Testis (tissue), 2 donors: ENCODE results near the gene CDH10.
A peak's percentile ranks its signal among the peaks of the same experiment; 100 is the strongest.

ENCODE experiments used
- CTCF ChIP-seq, 3 experiments: fragments of 450-650 bp in 2 of 3; fragments of 200-600 bp in 1 of 3; sonication (generic) in 1 of 3; IDR thresholded peaks; one replicate each; pipeline ENCODE4 v1.5.1; 2016 to 2019; ENCODE audit warnings: antibody characterized with exemption in 3 of 3, mild to moderate bottlenecking in 2 of 3, moderate library complexity in 1 of 3
- POLR2A ChIP-seq: fragments of 450-650 bp; IDR thresholded peaks from one replicate; pipeline ENCODE4 v1.6.1; 2017; ENCODE audit warnings: antibody characterized with exemption, mild to moderate bottlenecking, moderate library complexity

GRCh38 chr5:24633715-24634325 is 11.0 kb downstream of the CDH10 start:
- peak; percentile 36 to 61 (median 45) for TF ChIP-seq CTCF (IDR thresholded peaks at IDR 0.05)
- no peak for TF ChIP-seq POLR2A
